Epithelial cell of proximal tubule (primary cell): ENCODE data around the gene SLC8A2. TPM values are rescaled to one million over a fixed set of nuclear protein-coding genes. Genes with fewer than 3 reads are reported as not detected.
"Not testable (repeated sequence)": the region's sequence is repeated elsewhere in the genome, so short reads cannot be mapped to it uniquely, and the experiment has no call there.

Experiments
- DNase-seq: peaks from one replicate; pipeline ENCODE4 v3.0.0-alpha.2; 2011; ENCODE audit warnings: low read depth
- H3K4me3 ChIP-seq: 2 replicates; pipeline ENCODE4 v1.5.1; 2011; ENCODE audit warnings: low read depth, mild to moderate bottlenecking, low read length
- total RNA-seq: library from RNA; depleted of rRNA; stranded (reverse); fragments of >200 nt; gene quantifications from 2 replicates; pipeline ENCODE4 v1.2.3, GENCODE V29; 2015
- TF ChIP-seq, protein P1 (sequence below): conservative IDR thresholded peaks from 2 replicates; pipeline ENCODE4 v1.5.1; 2012; ENCODE audit warnings: low read depth, mild to moderate bottlenecking, low read length

Gene SLC8A2
- total RNA-seq, 1 donor from 2014 or later = not detected

DNA sequence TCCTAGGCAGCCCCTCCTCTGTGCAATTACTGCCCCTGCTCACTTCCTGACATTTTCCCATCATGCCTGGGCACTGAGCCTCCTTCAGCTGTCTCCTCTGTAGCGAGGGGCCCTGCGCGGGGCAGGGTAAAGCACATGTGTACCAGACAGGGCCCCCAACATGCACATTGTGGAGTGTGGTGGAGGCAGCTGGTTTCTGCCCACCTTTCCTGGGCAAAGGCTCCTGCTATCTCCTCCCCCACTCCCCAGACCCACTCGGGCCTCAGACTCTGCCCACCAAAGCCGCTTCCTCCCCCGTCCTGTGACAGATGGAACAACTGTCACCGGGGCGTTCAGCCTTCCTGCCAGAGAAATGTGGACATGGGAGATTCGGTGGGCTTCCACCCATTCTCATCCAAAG, 15.2 kb upstream of the SLC8A2 start:
- no peak for DNase-seq
- H3K4me3 ChIP-seq = no peak overlapping the region
- TF ChIP-seq, protein P1, sequence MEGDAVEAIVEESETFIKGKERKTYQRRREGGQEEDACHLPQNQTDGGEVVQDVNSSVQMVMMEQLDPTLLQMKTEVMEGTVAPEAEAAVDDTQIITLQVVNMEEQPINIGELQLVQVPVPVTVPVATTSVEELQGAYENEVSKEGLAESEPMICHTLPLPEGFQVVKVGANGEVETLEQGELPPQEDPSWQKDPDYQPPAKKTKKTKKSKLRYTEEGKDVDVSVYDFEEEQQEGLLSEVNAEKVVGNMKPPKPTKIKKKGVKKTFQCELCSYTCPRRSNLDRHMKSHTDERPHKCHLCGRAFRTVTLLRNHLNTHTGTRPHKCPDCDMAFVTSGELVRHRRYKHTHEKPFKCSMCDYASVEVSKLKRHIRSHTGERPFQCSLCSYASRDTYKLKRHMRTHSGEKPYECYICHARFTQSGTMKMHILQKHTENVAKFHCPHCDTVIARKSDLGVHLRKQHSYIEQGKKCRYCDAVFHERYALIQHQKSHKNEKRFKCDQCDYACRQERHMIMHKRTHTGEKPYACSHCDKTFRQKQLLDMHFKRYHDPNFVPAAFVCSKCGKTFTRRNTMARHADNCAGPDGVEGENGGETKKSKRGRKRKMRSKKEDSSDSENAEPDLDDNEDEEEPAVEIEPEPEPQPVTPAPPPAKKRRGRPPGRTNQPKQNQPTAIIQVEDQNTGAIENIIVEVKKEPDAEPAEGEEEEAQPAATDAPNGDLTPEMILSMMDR = no peak

DNA sequence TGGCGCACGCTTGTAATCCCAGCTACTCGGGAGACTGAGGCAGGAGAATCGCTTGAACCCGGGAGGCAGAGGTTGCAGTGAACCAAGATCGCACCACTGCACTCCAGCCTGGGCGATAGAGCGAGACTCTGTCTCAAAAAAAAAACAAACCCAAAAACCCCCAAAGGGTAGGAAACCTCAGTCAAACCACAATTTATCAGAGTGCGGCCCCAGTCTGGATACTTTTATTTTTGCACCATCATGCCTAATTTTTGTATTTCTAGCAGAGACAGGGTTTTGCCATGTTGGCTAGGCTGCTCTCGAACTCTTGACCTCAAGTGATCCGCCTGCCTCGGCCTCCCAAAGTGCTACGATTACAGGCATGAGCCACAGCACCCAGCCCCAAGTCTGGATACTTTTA, 14.5 kb upstream of the SLC8A2 start:
- not testable (repeated sequence) for H3K4me3 ChIP-seq, DNase-seq

DNA sequence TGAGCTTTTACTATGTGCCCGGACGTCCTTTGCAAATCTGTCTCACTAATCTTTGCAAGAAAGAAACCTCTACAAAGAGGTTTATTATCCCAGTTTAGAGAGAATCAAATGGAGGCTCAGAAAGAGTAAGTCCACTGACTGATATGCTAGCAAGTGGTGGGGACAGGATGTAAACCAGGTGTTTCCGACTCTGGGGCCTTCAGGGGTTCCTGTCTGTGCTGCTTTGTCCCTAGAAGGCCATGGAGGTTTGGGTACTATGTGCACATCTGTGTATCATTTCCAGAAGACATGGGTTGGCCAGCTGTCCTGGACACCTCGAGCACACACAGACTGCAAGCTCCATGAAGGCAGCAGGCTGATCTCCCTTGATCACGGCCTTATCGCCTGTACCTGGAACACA, 13.5 kb upstream of the SLC8A2 start:
- TF ChIP-seq, protein P1 = no peak
- peak overlapping the region; percentile 81 for H3K4me3 ChIP-seq
- DNase-seq = no peak

DNA sequence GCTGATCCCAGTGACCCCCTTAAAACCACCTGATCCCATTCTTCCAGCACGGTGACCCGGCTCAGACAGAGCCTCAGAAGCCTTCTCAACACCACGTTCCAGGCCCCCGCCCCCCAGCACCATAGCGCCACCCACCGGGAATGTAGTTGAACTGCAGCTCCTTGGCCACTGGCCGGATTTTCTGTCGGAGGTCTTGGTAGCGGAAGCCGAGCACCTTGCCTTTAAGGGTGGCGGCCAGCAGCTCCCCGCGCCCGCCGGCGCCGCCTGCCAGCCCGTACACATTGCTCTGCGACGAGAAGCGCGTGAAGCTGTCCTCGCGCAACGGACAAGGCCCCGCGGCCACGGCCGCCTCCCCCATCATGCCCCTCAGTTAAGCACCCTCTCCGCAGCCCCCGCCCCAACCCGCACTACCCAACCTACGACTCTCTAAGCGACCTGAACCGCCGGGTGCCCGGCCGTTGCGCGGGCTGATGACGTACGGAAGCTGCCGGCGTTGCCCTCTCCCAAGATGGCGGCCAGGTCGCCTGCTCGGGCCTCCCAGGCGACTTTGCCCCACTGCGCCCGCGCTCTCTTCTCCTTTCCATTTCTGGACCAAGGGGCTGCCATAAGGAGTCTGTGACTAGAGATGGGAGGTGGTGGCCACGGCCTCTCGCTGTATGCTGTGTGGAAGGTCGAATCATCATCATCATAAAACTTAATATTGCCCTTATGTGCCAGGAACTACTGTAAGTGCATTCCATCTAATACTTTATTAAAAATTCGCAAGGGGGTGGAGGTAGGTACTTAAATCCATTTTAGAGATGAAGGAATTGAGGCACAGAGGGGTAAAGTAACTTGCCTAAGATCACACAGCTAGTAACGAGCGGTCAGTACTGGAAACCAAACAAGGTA, 12.4 kb upstream of the SLC8A2 start, which contains the start of gene KPTN:
KPTN (minus strand) TSS at position 420 of the 891 bp plus-strand sequence; CDS start at position 361, 59 bp downstream.
- peak within 1 kb of the TSS; percentile 81 for H3K4me3 ChIP-seq
- TF ChIP-seq, protein P1 = peak; percentile 96
- DNase-seq = peak; percentile 23

DNA sequence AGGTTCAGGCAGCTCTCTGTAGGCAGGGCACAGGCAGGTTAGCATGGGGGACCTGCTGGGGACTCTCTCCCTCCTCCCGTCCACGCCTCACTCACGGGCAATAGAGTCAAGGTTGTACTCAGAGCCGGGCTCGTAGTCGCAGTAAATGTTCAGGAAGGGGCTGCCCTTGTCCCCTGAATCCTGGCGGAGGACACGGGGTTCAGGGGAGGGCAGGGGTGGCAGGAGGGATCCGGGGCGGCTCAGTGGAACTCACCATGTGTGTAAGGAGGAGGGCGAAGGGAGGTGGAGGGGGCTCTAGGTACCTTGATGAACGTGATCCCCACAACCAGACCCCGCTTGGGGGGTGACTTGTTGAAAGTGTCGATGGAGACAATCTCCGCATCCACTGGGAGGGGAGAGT, 11.5 kb upstream of the SLC8A2 start:
- H3K4me3 ChIP-seq = peak overlapping the region; percentile 81
- DNase-seq = no peak
- TF ChIP-seq, protein P1 = no peak

DNA sequence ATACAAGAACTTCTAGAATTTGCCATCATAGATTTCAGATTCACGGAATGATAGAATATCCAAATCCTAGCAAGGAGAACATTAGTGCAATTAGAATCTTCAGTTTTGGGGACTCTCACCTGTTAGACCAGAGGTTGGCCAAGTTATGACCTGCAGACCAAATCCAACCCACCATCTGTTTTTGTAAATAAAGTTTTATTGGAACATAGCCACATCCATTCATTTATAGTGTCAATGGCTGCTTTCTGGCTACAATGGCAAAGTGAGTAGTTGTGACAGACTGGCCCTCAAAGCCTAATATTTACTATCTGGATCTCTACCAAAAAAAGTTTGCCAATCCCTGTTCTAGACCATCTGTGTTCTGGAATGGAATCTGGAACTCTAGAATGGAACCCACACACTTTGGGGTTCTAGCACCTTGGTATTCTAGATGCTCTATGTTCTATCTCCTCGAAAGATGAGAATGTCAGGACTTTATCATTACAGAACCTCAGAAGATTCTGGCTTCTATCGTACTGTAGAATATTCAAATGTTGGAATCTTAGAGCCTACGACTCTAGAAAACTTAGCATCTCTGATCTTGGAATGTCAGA, 9.9 kb upstream of the SLC8A2 start:
- no peak for DNase-seq
- no peak overlapping the region for H3K4me3 ChIP-seq
- TF ChIP-seq, protein P1 = no peak

DNA sequence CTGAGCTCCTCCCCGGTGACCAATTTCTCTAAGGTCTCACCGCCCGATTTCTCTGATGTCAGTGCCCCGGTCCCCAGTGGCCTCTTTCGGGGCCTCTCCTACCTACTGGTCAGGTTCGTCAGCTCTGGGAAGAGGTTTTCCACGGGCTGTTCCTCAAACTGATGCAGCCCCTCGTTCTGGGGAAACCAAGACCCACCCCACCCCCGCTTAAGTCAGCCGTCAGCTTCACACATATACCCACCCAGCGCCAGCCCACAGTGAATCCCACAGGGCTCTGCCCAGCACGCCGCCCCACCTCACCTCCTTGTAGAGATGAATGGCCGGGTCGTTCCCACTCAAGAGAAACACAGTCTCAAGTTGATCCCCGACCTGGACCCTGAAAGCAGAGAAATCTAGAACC, 9.0 kb upstream of the SLC8A2 start:
- H3K4me3 ChIP-seq = no peak overlapping the region
- TF ChIP-seq, protein P1 = no peak
- no peak for DNase-seq
